Measurements from ENCODE around the gene GREM1. TPM values are rescaled to one million over a fixed set of nuclear protein-coding genes. Genes with fewer than 3 reads are reported as not detected.

GREM1 gene
- total RNA-seq, 1 donor from 2014 or later: not detected

- no peaks in the 10 kb centered on the region for H3K36me3 Mint-ChIP-seq (ENCODE audit: low read depth)
- no peak overlapping the region for H3K27ac Mint-ChIP-seq
- H3K27me3 Mint-ChIP-seq: peaks cover 36% of the 10 kb centered on the region
- no peaks in the 10 kb centered on the region for H3K9me3 Mint-ChIP-seq
- H3K4me1 Mint-ChIP-seq: no peaks in the 10 kb centered on the region
- H3K4me3 Mint-ChIP-seq: no peak overlapping the region
- no peak for DNase-seq
- intact Hi-C loops (cut with micrococcal nuclease): no loop called here
Measured at GRCh38 chr15:32706704-32707103, 11.1 kb upstream of the GREM1 start.

GRCh38 chr15:32707436-32707835 is 10.4 kb upstream of the GREM1 start:
- Mint-ChIP-seq H3K9me3 (no peaks in the 10 kb centered on the region), H3K4me1 (no peaks in the 10 kb centered on the region), H3K27ac (no peak overlapping the region), H3K36me3 (ENCODE audit: low read depth) (no peaks in the 10 kb centered on the region), H3K4me3 (no peak overlapping the region), H3K27me3 (peaks cover 40% of the 10 kb centered on the region)
- intact Hi-C loops (cut with micrococcal nuclease): no loop called here
- DNase-seq: no peak

GRCh38 chr15:32709295-32710033 is 8.3 kb upstream of the GREM1 start:
- no peaks in the 10 kb centered on the region for H3K9me3 Mint-ChIP-seq
- intact Hi-C loops (cut with micrococcal nuclease): no loop called here
- DNase-seq: no peak
- no peaks in the 10 kb centered on the region for H3K36me3 Mint-ChIP-seq (ENCODE audit: low read depth)
- H3K27ac Mint-ChIP-seq: no peak overlapping the region
- H3K4me3 Mint-ChIP-seq: no peak overlapping the region
- peaks cover 45% of the 10 kb centered on the region for H3K27me3 Mint-ChIP-seq
- no peaks in the 10 kb centered on the region for H3K4me1 Mint-ChIP-seq

DNA sequence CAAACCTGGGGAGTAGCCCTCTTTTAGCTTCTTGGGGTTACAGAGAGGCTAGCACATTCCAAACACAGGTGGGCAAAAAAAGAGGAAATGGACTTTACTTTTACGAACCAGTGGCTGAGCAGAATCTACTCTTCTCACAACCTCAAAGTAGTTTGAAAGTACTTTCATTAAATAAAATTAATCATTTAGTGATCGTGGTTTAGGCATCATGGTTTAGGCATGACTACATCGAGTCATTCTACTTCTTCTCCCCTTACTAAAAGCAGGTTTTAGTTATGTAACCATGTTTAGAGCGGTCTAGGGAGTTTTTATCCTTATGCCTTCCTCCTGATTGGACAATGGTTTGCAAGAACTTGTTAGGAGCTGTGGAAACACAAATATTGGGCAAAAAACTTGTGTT is 2.5 kb upstream of the GREM1 start:
- DNase-seq: no peak
- Mint-ChIP-seq H3K4me1 (peaks cover 9% of the 10 kb centered on the region), H3K27me3 (peaks cover 67% of the 10 kb centered on the region), H3K27ac (no peak overlapping the region), H3K4me3 (no peak overlapping the region), H3K9me3 (no peaks in the 10 kb centered on the region), H3K36me3 (ENCODE audit: low read depth) (no peaks in the 10 kb centered on the region)
- intact Hi-C loops (cut with micrococcal nuclease): no loop called here

DNA sequence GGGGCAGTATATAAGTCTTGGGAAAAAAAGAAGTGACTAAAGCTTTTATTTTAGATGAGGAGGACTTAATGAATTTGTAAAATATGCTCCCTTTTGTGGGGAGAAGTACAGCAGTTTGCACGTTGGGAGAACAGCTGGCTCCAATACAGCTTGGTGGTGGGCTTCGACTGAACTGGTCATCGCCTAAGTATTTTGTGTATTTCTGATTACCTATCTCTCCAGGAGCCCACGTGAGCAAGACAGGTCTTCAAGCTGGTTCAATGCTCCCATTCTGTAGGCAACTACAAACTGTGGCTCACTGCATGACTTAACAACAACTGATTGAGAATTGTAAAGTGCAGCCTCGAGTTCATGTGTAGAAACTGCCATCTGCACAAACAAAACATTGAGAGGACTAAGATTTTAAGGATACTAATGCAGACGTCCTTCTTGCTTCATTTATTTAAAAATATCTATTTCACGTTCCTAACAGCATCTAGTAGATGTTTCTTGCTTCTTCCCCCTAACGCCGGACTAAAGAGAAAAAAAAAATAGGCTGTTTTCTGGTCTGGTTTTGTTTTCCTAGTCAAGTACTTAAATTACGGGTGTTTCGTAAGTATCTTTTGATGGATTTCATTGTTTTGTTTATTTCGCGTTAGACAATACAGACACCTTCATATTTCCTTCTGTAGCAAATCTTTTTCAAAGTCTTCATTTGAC is 1.4 kb upstream of the GREM1 start:
- intact Hi-C loops (cut with micrococcal nuclease): no loop called here
- Mint-ChIP-seq H3K36me3 (ENCODE audit: low read depth) (no peaks in the 10 kb centered on the region), H3K9me3 (no peaks in the 10 kb centered on the region), H3K4me3 (peak overlapping the region; percentile 44), H3K27me3 (peaks cover 73% of the 10 kb centered on the region), H3K27ac (peak overlapping the region; percentile 1), H3K4me1 (peaks cover 9% of the 10 kb centered on the region)
- no peak for DNase-seq

GRCh38 chr15:32716915-32717425 is 834 bp upstream of the GREM1 start:
- peaks cover 9% of the 10 kb centered on the region for H3K4me1 Mint-ChIP-seq
- no peaks in the 10 kb centered on the region for H3K9me3 Mint-ChIP-seq
- peaks cover 76% of the 10 kb centered on the region for H3K27me3 Mint-ChIP-seq
- intact Hi-C loops (cut with micrococcal nuclease): no loop called here
- H3K4me3 Mint-ChIP-seq: peak overlapping the region; percentile 44
- DNase-seq: no peak
- H3K36me3 Mint-ChIP-seq (ENCODE audit: low read depth): no peaks in the 10 kb centered on the region
- H3K27ac Mint-ChIP-seq: peak overlapping the region; percentile 1

GRCh38 chr15:32718227-32718820 is 520 bp downstream of the GREM1 start:
- Mint-ChIP-seq H3K4me1 (peaks cover 17% of the 10 kb centered on the region), H3K27me3 (peaks cover 80% of the 10 kb centered on the region), H3K4me3 (peak overlapping the region; percentile 31), H3K9me3 (no peaks in the 10 kb centered on the region), H3K27ac (no peak overlapping the region), H3K36me3 (ENCODE audit: low read depth) (no peaks in the 10 kb centered on the region)
- intact Hi-C loops (cut with micrococcal nuclease): loop anchor here (2.0 kb wide), 1 partner anchor 56 kb away; no protein-coding TSS in a partner anchor
- peak; percentile 58 for DNase-seq

GRCh38 chr15:32718821-32719716 is 1.3 kb downstream of the GREM1 start:
- H3K4me1 Mint-ChIP-seq: peaks cover 19% of the 10 kb centered on the region

DNA sequence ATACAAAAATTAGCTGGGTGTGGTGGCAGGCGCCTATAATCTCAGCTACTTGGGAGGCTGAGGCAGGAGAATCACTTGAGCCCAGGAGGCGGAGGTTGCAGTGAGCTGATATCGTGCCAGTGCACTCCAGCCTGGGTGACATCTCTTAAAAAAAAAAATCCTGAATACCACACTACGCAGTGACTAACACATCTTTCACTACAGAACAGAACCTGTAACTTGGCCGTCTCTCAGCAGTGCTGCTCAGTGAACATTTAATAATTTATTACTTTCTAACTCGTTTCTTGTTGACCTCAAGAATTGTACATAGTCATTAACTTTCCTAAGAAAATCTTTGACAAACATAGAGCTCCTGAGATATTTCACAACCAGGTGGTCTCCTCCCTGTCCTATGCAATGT is 3.8 kb downstream of the GREM1 start:
- Mint-ChIP-seq H3K4me1 (peaks cover 17% of the 10 kb centered on the region), H3K27me3 (peaks cover 68% of the 10 kb centered on the region), H3K4me3 (no peak overlapping the region), H3K9me3 (peaks cover 6% of the 10 kb centered on the region), H3K27ac (no peak overlapping the region), H3K36me3 (ENCODE audit: low read depth) (no peaks in the 10 kb centered on the region)
- no peak for DNase-seq
- intact Hi-C loops (cut with micrococcal nuclease): loop anchor here (10.0 kb wide), 1 partner anchor 473 kb away; the partner anchor contains the start of gene FMN1

More at GRCh38 chr15:32718821-32719716, 1.3 kb downstream of the GREM1 start:
- H3K27ac Mint-ChIP-seq: no peak overlapping the region
- DNase-seq: peak; percentile 57
- intact Hi-C loops (cut with micrococcal nuclease): loop anchor here (2.0 kb wide), 1 partner anchor 56 kb away; no protein-coding TSS in a partner anchor
- no peaks in the 10 kb centered on the region for H3K36me3 Mint-ChIP-seq (ENCODE audit: low read depth)
- H3K4me3 Mint-ChIP-seq: peak overlapping the region; percentile 46
- H3K9me3 Mint-ChIP-seq: no peaks in the 10 kb centered on the region
- peaks cover 72% of the 10 kb centered on the region for H3K27me3 Mint-ChIP-seq

DNA sequence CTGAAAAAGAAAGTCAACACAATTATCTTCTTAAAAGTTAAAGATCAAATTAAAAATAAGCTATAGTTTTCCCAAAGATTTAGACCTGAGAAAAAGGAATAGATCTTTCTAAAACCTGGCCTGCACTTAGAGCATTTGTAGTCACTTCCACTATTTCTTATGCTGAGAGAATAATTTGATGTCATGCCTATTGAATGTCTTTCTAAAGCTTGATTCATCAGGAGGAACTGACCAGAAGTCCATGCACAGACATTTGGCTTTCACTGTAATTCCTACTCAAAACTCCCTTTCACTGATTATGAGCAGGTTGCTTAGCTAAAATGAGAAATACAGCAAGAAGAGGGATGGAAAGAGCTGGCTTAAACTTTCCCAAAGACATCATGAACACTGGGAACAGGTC is 4.3 kb downstream of the GREM1 start:
- H3K4me1 Mint-ChIP-seq: peaks cover 11% of the 10 kb centered on the region

DNA sequence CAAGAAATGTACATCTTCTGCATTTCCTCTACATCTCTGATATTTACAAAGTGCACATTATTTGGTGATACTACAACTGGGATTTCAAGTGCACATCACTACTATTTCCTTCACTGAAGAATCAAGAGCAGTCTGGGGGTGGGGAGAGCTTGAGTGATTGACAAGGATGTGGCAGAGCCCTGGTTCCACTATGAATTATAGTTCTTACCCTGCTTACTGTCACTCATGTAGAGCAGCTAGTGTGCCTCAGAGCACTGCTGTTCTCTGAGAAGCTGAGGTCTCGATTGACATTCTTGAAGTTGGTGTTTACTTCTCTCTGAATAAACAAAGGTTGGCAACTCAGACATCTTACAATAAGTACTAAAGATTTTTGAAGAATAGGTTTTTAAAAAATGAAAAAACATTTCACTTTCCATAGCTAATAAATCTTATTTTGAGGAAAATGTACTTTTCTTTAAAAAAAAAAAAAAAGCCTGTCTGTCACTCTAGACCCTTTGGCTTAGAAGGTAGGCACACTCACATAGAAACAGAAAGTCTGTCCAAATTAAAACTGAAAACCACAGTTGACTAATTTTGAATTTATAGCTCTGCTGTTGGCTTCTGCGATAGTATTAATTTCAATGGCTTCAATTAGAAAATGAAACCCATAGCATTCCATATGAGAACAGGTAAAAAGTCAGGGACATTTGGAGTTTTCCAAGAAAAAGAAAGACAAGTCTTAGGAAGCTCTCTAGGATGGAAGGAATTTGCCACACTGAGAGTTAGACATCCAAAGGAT is 5.6 kb downstream of the GREM1 start:
- Mint-ChIP-seq H3K27me3 (peaks cover 63% of the 10 kb centered on the region), H3K27ac (no peak overlapping the region), H3K4me3 (no peak overlapping the region), H3K36me3 (ENCODE audit: low read depth) (no peaks in the 10 kb centered on the region), H3K4me1 (peaks cover 11% of the 10 kb centered on the region), H3K9me3 (peaks cover 9% of the 10 kb centered on the region)
- intact Hi-C loops (cut with micrococcal nuclease): loop anchor here (10.0 kb wide), 1 partner anchor 471 kb away; the partner anchor contains the start of gene FMN1
- no peak for DNase-seq

More for the DNA sequence above, 4.3 kb downstream of the GREM1 start:
- H3K27me3 Mint-ChIP-seq: peaks cover 66% of the 10 kb centered on the region
- no peaks in the 10 kb centered on the region for H3K36me3 Mint-ChIP-seq (ENCODE audit: low read depth)
- no peak overlapping the region for H3K27ac Mint-ChIP-seq
- no peak for DNase-seq
- no peak overlapping the region for H3K4me3 Mint-ChIP-seq
- H3K9me3 Mint-ChIP-seq: peaks cover 9% of the 10 kb centered on the region
- intact Hi-C loops (cut with micrococcal nuclease): loop anchor here (10.0 kb wide), 1 partner anchor 473 kb away; the partner anchor contains the start of gene FMN1

GRCh38 chr15:32729700-32730395 is 12.0 kb downstream of the GREM1 start:
- Mint-ChIP-seq H3K9me3 (peaks cover 9% of the 10 kb centered on the region), H3K27me3 (peaks cover 52% of the 10 kb centered on the region), H3K36me3 (ENCODE audit: low read depth) (no peaks in the 10 kb centered on the region), H3K4me3 (no peak overlapping the region), H3K27ac (no peak overlapping the region), H3K4me1 (no peaks in the 10 kb centered on the region)
- DNase-seq: no peak
- intact Hi-C loops (cut with micrococcal nuclease): loop anchor here (10.0 kb wide), 1 partner anchor 465 kb away; the partner anchor contains the start of gene FMN1

Data from activated CD4-positive, alpha-beta T cell treated with anti-CD3 and anti-CD28 coated beads, Interleukin-2, amount 10 ng/mL, durations not matched to agents 24 days and 14 days (primary cell).